ENCODE data around the gene IQCK. TPM values are rescaled to one million over a fixed set of nuclear protein-coding genes. Genes with fewer than 3 reads are reported as not detected.

Gene IQCK
- total RNA-seq, 6 donors from 2014 or later: 9.3 to 50.3 (median 18.3) TPM

DNA sequence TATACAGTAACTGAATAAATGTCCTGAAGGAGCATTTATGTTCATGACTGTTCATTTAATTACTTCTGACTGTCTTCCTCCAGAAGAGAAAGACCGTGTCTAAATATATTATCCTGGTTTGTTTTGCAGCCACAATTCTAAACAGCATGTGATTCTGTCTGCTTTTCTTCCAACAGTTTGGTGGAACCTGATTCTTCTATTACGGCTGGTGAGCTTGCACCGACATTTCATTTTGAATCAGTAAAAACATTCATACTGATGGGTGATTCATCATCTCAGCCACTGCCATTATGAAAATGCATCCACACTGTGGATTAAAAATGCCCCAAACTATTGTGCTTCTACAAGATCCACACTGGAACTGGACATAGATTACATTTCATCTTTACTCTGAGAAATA is 17.0 kb upstream of the IQCK start:
- Histone ChIP-seq H3K36me3 (peaks cover 0 to 48% (median 9%) of the 10 kb centered on the region in 4 donors), H3K4me1 (peaks cover 39 to 65% (median 51%) of the 10 kb centered on the region in 4 donors), H3K9me3 (no peaks in the 10 kb centered on the region), H3K4me3 (no peak overlapping the region), H3K27ac (peak overlapping the region in 3 of 4 donors; percentile 44 to 58 (median 45)), H3K27me3 (no peaks in the 10 kb centered on the region)
- ATAC-seq (ENCODE audit: low FRiP score in 2 of 2): no peak
- no peak for DNase-seq
- 82 to 86% methylated on average over 3 of the region's 3 CpGs for WGBS, 2 donors
- TF ChIP-seq POLR2A (IDR thresholded peaks at IDR 0.05) (no peak), EP300 (IDR thresholded peaks at IDR 0.05) (no peak), POLR2AphosphoS5 (IDR thresholded peaks at IDR 0.05) (no peak)
- TF ChIP-seq, protein P1, sequence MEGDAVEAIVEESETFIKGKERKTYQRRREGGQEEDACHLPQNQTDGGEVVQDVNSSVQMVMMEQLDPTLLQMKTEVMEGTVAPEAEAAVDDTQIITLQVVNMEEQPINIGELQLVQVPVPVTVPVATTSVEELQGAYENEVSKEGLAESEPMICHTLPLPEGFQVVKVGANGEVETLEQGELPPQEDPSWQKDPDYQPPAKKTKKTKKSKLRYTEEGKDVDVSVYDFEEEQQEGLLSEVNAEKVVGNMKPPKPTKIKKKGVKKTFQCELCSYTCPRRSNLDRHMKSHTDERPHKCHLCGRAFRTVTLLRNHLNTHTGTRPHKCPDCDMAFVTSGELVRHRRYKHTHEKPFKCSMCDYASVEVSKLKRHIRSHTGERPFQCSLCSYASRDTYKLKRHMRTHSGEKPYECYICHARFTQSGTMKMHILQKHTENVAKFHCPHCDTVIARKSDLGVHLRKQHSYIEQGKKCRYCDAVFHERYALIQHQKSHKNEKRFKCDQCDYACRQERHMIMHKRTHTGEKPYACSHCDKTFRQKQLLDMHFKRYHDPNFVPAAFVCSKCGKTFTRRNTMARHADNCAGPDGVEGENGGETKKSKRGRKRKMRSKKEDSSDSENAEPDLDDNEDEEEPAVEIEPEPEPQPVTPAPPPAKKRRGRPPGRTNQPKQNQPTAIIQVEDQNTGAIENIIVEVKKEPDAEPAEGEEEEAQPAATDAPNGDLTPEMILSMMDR (IDR thresholded peaks at IDR 0.05): no peak

DNA sequence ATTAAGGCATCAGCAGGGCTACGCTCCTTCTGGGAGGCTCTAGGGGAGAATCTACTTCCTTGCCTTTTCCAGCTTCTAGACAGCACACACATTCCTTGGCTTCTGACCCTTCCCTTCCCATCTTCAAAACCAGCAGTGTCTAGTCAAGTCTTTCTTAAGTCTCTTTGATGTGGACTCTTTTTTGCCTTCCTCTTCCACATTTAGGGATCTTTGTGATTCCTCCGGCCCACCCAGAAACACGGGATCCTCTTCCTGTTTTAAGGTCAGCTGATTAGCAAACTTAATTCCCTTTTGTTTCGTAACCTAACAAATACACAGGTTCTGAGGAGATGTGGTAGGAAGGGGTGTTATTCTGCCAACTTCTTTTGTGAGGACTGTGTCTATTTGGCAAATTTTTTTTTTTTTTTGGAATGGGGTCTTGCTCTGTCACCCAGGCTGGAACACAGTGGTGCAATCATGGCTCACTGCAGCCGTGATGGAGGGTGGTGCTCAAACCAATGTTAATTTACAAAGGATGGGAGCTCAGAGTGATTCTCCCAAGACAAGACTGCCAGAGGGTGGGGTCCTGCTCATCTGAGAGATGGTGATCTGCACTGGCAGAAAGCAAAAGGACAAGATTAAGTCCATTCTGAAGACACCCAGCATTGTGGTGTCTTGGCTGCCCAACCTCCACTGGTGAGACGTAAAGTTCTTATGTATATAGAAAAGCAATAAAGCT is 14.7 kb upstream of the IQCK start:
- Histone ChIP-seq H3K27ac (peak overlapping the region; percentile 74 to 88 (median 84)), H3K9me3 (no peaks in the 10 kb centered on the region), H3K27me3 (no peaks in the 10 kb centered on the region), H3K4me1 (peaks cover 26 to 42% (median 31%) of the 10 kb centered on the region in 4 donors), H3K4me3 (no peak overlapping the region), H3K36me3 (peaks cover 0 to 67% (median 12%) of the 10 kb centered on the region in 4 donors)
- TF ChIP-seq POLR2AphosphoS5 (IDR thresholded peaks at IDR 0.05) (no peak), EP300 (IDR thresholded peaks at IDR 0.05) (no peak), POLR2A (IDR thresholded peaks at IDR 0.05) (no peak)
- TF ChIP-seq, protein P1 (IDR thresholded peaks at IDR 0.05): no peak
- no peak for DNase-seq
- ATAC-seq (ENCODE audit: low FRiP score in 2 of 2): no peak
- WGBS, 2 donors: 73 to 75% methylated on average over 6 of the region's 6 CpGs

DNA sequence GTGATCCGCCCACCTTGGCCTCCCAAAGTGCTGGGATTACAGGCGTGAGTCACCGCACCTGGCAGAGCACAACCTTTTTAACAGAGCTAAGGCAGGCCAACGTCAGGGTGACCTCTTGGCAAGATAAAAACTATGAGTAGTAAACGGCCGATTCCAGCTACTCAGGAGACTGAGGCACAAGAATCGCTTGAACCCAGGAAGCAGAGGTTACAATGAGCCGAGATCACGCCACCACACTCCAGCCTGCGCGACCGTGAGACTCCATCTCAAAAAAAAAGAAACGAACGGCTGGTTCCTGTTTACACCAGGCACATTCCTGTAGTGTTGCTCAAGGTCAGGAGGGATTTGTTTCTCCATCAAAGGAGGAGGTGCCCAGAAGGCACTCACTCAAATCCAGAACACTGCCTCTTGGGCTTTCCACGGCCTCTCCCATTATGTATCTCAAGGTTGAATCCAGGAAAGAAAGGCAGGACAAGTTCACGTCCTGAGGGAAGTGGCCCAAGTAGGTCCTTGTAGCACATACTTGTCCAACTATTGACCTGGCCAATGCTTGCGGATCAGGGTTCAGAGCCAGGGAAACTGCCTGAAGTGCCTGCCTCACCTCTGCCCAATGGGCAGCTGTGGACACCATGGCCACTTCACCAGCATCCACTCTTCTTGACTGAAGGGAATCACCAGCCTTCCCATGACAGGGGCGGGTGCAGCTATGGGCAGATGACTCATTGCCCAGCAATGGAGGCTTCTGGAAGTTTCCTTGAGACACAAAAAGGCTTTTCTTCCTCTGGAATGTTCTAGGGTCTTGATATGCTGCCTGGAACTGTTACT is 13.5 kb upstream of the IQCK start:
- whole genome bisulfite sequencing, 2 donors: 58 to 63% methylated on average over 16 to 18 of the region's 18 CpGs
- peak in 1 of 4 donors; percentile 84 for TF ChIP-seq EP300 (IDR thresholded peaks at IDR 0.05)
- TF ChIP-seq, protein P1 (IDR thresholded peaks at IDR 0.05): no peak
- TF ChIP-seq POLR2A (IDR thresholded peaks at IDR 0.05): no peak
- peak; percentile 46 to 50 for TF ChIP-seq POLR2AphosphoS5 (IDR thresholded peaks at IDR 0.05)
- peaks cover 26 to 38% (median 28%) of the 10 kb centered on the region in 4 donors for H3K4me1 ChIP-seq
- peak in 1 of 2 donors; percentile 59 for DNase-seq
- no peak overlapping the region for H3K4me3 ChIP-seq
- no peaks in the 10 kb centered on the region for H3K27me3 ChIP-seq
- H3K27ac ChIP-seq: peak overlapping the region; percentile 74 to 88 (median 84)
- H3K9me3 ChIP-seq: no peaks in the 10 kb centered on the region
- H3K36me3 ChIP-seq: peaks cover 0 to 68% (median 12%) of the 10 kb centered on the region in 4 donors
- peak; percentile 75 to 77 for ATAC-seq (ENCODE audit: low FRiP score in 2 of 2)

DNA sequence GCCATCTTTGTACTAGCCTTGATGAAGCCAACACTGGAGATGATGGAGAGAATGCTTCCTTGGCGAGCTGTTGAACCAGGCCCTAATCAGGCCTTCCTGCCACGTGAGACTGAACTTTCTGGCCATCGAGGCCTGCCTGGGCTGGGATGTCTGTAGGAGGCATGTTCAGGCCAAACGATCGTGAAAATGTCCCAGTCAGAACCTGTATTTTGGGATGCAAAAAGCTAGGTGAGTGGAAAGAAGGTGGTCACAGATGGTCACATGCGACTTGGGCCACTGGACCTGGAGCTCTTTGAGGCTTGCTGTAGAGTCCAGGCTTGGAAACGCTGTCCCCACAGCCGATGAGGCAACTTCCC is 12.9 kb upstream of the IQCK start:
- peak overlapping the region; percentile 74 to 88 (median 84) for H3K27ac ChIP-seq
- no peaks in the 10 kb centered on the region for H3K9me3 ChIP-seq
- H3K27me3 ChIP-seq: no peaks in the 10 kb centered on the region
- H3K36me3 ChIP-seq: peaks cover 0 to 68% (median 13%) of the 10 kb centered on the region in 4 donors
- DNase-seq (no peak), ATAC-seq (ENCODE audit: low FRiP score in 2 of 2) (no peak)
- TF ChIP-seq POLR2A (IDR thresholded peaks at IDR 0.05) (no peak), POLR2AphosphoS5 (IDR thresholded peaks at IDR 0.05) (no peak), EP300 (IDR thresholded peaks at IDR 0.05) (no peak)
- TF ChIP-seq, protein P1 (IDR thresholded peaks at IDR 0.05): no peak
- WGBS, 2 donors: 95 to 99% methylated on average over 8 of the region's 8 CpGs
- peaks cover 21 to 33% (median 29%) of the 10 kb centered on the region in 4 donors for H3K4me1 ChIP-seq
- no peak overlapping the region for H3K4me3 ChIP-seq

All from upper lobe of left lung (tissue), 6 donors.